Common myeloid progenitor, CD34-positive (primary cell): ENCODE data around the gene TMEM87B.
"Not testable (repeated sequence)": the region's sequence is repeated elsewhere in the genome, so short reads cannot be mapped to it uniquely, and the experiment has no call there.

Source experiments
- CTCF ChIA-PET: fragments of 350-600 bp; sonication (Branson Sonifier 250); formaldehyde crosslinking; loops from one replicate; lab custom pipeline; 2021; ENCODE audit warnings: antibody characterized with exemption; lab: Charles Lee
- POLR2A ChIA-PET: fragments of 350-600 bp; sonication (Branson Sonifier 250); formaldehyde crosslinking; loops from one replicate; lab custom pipeline; 2021; ENCODE audit warnings: antibody characterized with exemption; lab: Charles Lee
- DNase-seq, 3 donors: peaks; one replicate each; pipeline versions ENCODE4 v3.0.0 to v3.0.0-alpha.2; 2013
- H3K27ac ChIP-seq, 2 experiments: 1 replicate in 1 of 2; 2 replicates in 1 of 2; pipeline ENCODE4 v1.7.0; 2013; ENCODE audit warnings: inconsistent platforms in 2 of 2, low read length in 2 of 2, mild to moderate bottlenecking in 2 of 2, low read depth in 1 of 2, moderate library complexity in 1 of 2; ENCODE audit not compliant: severe bottlenecking in 2 of 2, insufficient read depth in 1 of 2, poor library complexity in 1 of 2
- H3K27me3 ChIP-seq, 5 experiments: replicated peaks in 2 of 5; 1 replicate in 3 of 5; 2 replicates in 2 of 5; pipeline versions ENCODE4 v1.6.1 to v1.7.0; 2013; ENCODE audit warnings: low read length in 4 of 5, mild to moderate bottlenecking in 2 of 5, moderate library complexity in 2 of 5, inconsistent platforms in 1 of 5; ENCODE audit not compliant: insufficient read depth in 5 of 5, control insufficient read depth in 4 of 5
- H3K36me3 ChIP-seq, 4 experiments: 1 replicate in 2 of 4; 2 replicates in 2 of 4; pipeline versions ENCODE4 v1.6.1 to v1.7.0; 2013; ENCODE audit warnings: low read length in 3 of 4, control low read depth in 1 of 4, mild to moderate bottlenecking in 1 of 4; ENCODE audit not compliant: control insufficient read depth in 4 of 4, insufficient read depth in 4 of 4
- H3K4me1 ChIP-seq, 4 experiments: 1 replicate in 3 of 4; 2 replicates in 1 of 4; pipeline versions ENCODE4 v1.6.1 to v1.7.1; 2013; ENCODE audit warnings: low read length in 3 of 4, mild to moderate bottlenecking in 3 of 4, control low read depth in 1 of 4, inconsistent platforms in 1 of 4, moderate library complexity in 1 of 4; ENCODE audit not compliant: control insufficient read depth in 4 of 4, insufficient read depth in 4 of 4; ENCODE audit errors: control extremely low read depth in 1 of 4
- H3K4me3 ChIP-seq, 7 experiments: 1 replicate in 4 of 7; 2 replicates in 3 of 7; pipeline versions ENCODE4 v1.5.1 to v1.7.0; 2013; ENCODE audit warnings: mild to moderate bottlenecking in 7 of 7, low read length in 6 of 7, moderate library complexity in 6 of 7, inconsistent platforms in 2 of 7, low read depth in 2 of 7, control low read depth in 1 of 7; ENCODE audit not compliant: insufficient read depth in 4 of 7, control insufficient read depth in 1 of 7; ENCODE audit errors: extremely low read depth in 1 of 7
- H3K9me3 ChIP-seq, 5 experiments: 1 replicate in 4 of 5; 2 replicates in 1 of 5; pipeline versions ENCODE4 v1.6.1 to v1.7.1; 2013; ENCODE audit warnings: low read length in 4 of 5, mild to moderate bottlenecking in 2 of 5, inconsistent platforms in 1 of 5, low read depth in 1 of 5, moderate library complexity in 1 of 5; ENCODE audit not compliant: control insufficient read depth in 4 of 5, insufficient read depth in 2 of 5; ENCODE audit errors: control extremely low read depth in 1 of 5
- WGBS: methylation state at CpG from one replicate; pipeline ENCODE4 v1.1.5; 2013; ENCODE audit not compliant: insufficient coverage; 5-methylcytosine and 5-hydroxymethylcytosine counted together

Gene TMEM87B

GRCh38 chr2:112032224-112032586, 22.9 kb upstream of the TMEM87B start:
- no peak for DNase-seq
- ChIA-PET POLR2A (no interaction called here), CTCF (interaction anchor here (1.1 to 1.2 kb wide), 2 partner anchors 13 to 15 kb away, joined by 3 to 4 read pairs; no protein-coding TSS in a partner anchor)
- H3K9me3 ChIP-seq: peaks cover 0 to 2% (median 2%) of the 10 kb centered on the region in 5 experiments
- H3K27ac ChIP-seq: no peak overlapping the region
- peaks cover 3 to 21% (median 14%) of the 10 kb centered on the region in 4 experiments for H3K4me1 ChIP-seq
- H3K4me3 ChIP-seq: peak overlapping the region in 2 of 7 experiments; percentile 31 to 40
- peaks cover 0 to 6% (median 3%) of the 10 kb centered on the region in 4 experiments for H3K36me3 ChIP-seq
- H3K27me3 ChIP-seq: no peaks in the 10 kb centered on the region
- no CpG with 5 or more reads among the region's 4 CpGs for WGBS

GRCh38 chr2:112032689-112033465, 22.2 kb upstream of the TMEM87B start:
- ChIA-PET POLR2A (no interaction called here), CTCF (interaction anchor here (1.1 to 1.2 kb wide), 2 partner anchors 12 to 16 kb away, joined by 3 to 4 read pairs; no protein-coding TSS in a partner anchor)
- H3K27ac ChIP-seq: no peak overlapping the region

GRCh38 chr2:112033600-112033999, 21.5 kb upstream of the TMEM87B start:
- no peaks in the 10 kb centered on the region for H3K27me3 ChIP-seq
- DNase-seq: peak in 1 of 3 donors; percentile 42
- no peak overlapping the region for H3K27ac ChIP-seq
- CTCF ChIA-PET: no interaction called here
- POLR2A ChIA-PET: no interaction called here
- no peak overlapping the region for H3K4me3 ChIP-seq
- 80% methylated on average over 1 of the region's 1 CpG for WGBS
- peaks cover 0 to 3% (median under 1%) of the 10 kb centered on the region in 4 experiments for H3K36me3 ChIP-seq
- H3K4me1 ChIP-seq: peaks cover 3 to 21% (median 14%) of the 10 kb centered on the region in 4 experiments
- peaks cover 0 to 4% (median 2%) of the 10 kb centered on the region in 5 experiments for H3K9me3 ChIP-seq

More at GRCh38 chr2:112032689-112033465, 22.2 kb upstream of the TMEM87B start:
- peaks cover 0 to 3% (median 2%) of the 10 kb centered on the region in 5 experiments for H3K9me3 ChIP-seq
- no peak overlapping the region for H3K4me3 ChIP-seq
- H3K36me3 ChIP-seq: peaks cover 0 to 6% (median 3%) of the 10 kb centered on the region in 4 experiments
- WGBS: 50% methylated on average over 2 of the region's 4 CpGs
- H3K4me1 ChIP-seq: peaks cover 3 to 21% (median 14%) of the 10 kb centered on the region in 4 experiments
- no peaks in the 10 kb centered on the region for H3K27me3 ChIP-seq
- peak in 1 of 3 donors; percentile 22 for DNase-seq

GRCh38 chr2:112034924-112035323, 20.1 kb upstream of the TMEM87B start:
- Histone ChIP-seq H3K4me1 (peaks cover 3 to 21% (median 14%) of the 10 kb centered on the region in 4 experiments), H3K36me3 (peaks cover 0 to 2% (median 0%) of the 10 kb centered on the region in 4 experiments), H3K27me3 (no peaks in the 10 kb centered on the region), H3K9me3 (peaks cover 0 to 5% (median 2%) of the 10 kb centered on the region in 5 experiments), H3K4me3 (no peak overlapping the region), H3K27ac (no peak overlapping the region)
- POLR2A ChIA-PET: no interaction called here
- no peak for DNase-seq
- CTCF ChIA-PET: no interaction called here
- 86% methylated on average over 2 of the region's 3 CpGs for WGBS

GRCh38 chr2:112035786-112036185, 19.3 kb upstream of the TMEM87B start:
- CTCF ChIA-PET: no interaction called here
- 100% methylated on average over 1 of the region's 1 CpG for WGBS

GRCh38 chr2:112039556-112039955, 15.5 kb upstream of the TMEM87B start:
- H3K36me3 ChIP-seq, CTCF ChIA-PET, H3K27me3 ChIP-seq, H3K4me3 ChIP-seq, POLR2A ChIA-PET, H3K4me1 ChIP-seq, H3K27ac ChIP-seq, H3K9me3 ChIP-seq, DNase-seq: not testable (repeated sequence)
- WGBS: 98% methylated on average over 11 of the region's 12 CpGs

More at GRCh38 chr2:112035786-112036185, 19.3 kb upstream of the TMEM87B start:
- no peaks in the 10 kb centered on the region for H3K27me3 ChIP-seq
- H3K4me1 ChIP-seq: peaks cover 3 to 21% (median 14%) of the 10 kb centered on the region in 4 experiments
- H3K27ac ChIP-seq: no peak overlapping the region
- peak in 1 of 3 donors; percentile 20 for DNase-seq
- no peak overlapping the region for H3K4me3 ChIP-seq
- H3K36me3 ChIP-seq: no peaks in the 10 kb centered on the region
- H3K9me3 ChIP-seq: peaks cover 0 to 5% (median 2%) of the 10 kb centered on the region in 5 experiments
- POLR2A ChIA-PET: no interaction called here

- H3K27ac ChIP-seq, DNase-seq, H3K36me3 ChIP-seq, H3K27me3 ChIP-seq, H3K4me1 ChIP-seq, H3K9me3 ChIP-seq, CTCF ChIA-PET, POLR2A ChIA-PET, H3K4me3 ChIP-seq: not testable (repeated sequence)
- WGBS: 96% methylated on average over 2 of the region's 2 CpGs
Observed at GRCh38 chr2:112040066-112040465, 15.0 kb upstream of the TMEM87B start.
